Stimulated activated CD8-positive, alpha-beta memory T cell treated with anti-CD3 and anti-CD28 coated beads, Interleukin-4, amount 100 ng/mL, for 24 hours (primary cell): ENCODE measurements around the gene ATP6V1A.

Source experiments
- DNase-seq: peaks from one replicate; pipeline ENCODE4 v3.0.0-alpha.2; 2020; ENCODE audit warnings: low read depth

ATP6V1A gene

GRCh38 chr3:113746548-113747282 lies at the start of gene ATP6V1A:
ATP6V1A (plus strand) TSS chr3:113747035; CDS start chr3:113778754, 31,719 bp downstream.
- peak; percentile 66 for DNase-seq

- DNase-seq: no peak
Observed at GRCh38 chr3:113697500-113698090, 49.2 kb upstream of the ATP6V1A start.

- DNase-seq: no peak
Observed at GRCh38 chr3:113698213-113698742, 48.6 kb upstream of the ATP6V1A start.

GRCh38 chr3:113698956-113699355 lies 47.9 kb upstream of the ATP6V1A start:
- peak; percentile 4 for DNase-seq

GRCh38 chr3:113707835-113708234 lies 39.0 kb upstream of the ATP6V1A start:
- DNase-seq: no peak

- DNase-seq: no peak
Observed at GRCh38 chr3:113712129-113712528, 34.7 kb upstream of the ATP6V1A start.

GRCh38 chr3:113714702-113715101 lies 32.1 kb upstream of the ATP6V1A start:
- no peak for DNase-seq

GRCh38 chr3:113717308-113717707 lies 29.5 kb upstream of the ATP6V1A start:
- DNase-seq: no peak

GRCh38 chr3:113717818-113718217 lies 29.0 kb upstream of the ATP6V1A start:
- no peak for DNase-seq

- DNase-seq: no peak
Observed at GRCh38 chr3:113719294-113719693, 27.5 kb upstream of the ATP6V1A start.

- no peak for DNase-seq
Observed at GRCh38 chr3:113719758-113720157, 27.1 kb upstream of the ATP6V1A start.

GRCh38 chr3:113721636-113722035 lies 25.2 kb upstream of the ATP6V1A start:
- DNase-seq: no peak

GRCh38 chr3:113728661-113729060 lies 18.2 kb upstream of the ATP6V1A start:
- DNase-seq: no peak

- no peak for DNase-seq
Observed at GRCh38 chr3:113730550-113730949, 16.3 kb upstream of the ATP6V1A start.

- no peak for DNase-seq
Observed at GRCh38 chr3:113731694-113732093, 15.1 kb upstream of the ATP6V1A start.

GRCh38 chr3:113736548-113737089 lies 10.2 kb upstream of the ATP6V1A start:
- DNase-seq: no peak

- no peak for DNase-seq
Observed at GRCh38 chr3:113741086-113741485, 5.7 kb upstream of the ATP6V1A start.

GRCh38 chr3:113741620-113742019 lies 5.2 kb upstream of the ATP6V1A start:
- DNase-seq: no peak

- DNase-seq: no peak
Observed at GRCh38 chr3:113743006-113743630, 3.7 kb upstream of the ATP6V1A start.

- DNase-seq: peak; percentile 57
Observed at GRCh38 chr3:113744941-113745755, 1.7 kb upstream of the ATP6V1A start.

- peak; percentile 90 for DNase-seq
Observed at GRCh38 chr3:113745756-113746547, 883 bp upstream of the ATP6V1A start, which contains the start of gene NAA50. NAA50 (minus strand) TSS chr3:113746249; CDS start chr3:113745949, 300 bp downstream.
